Caco-2 (cell line): ENCODE measurements around the gene PHC2. TPM values are rescaled to one million over a fixed set of nuclear protein-coding genes. Genes with fewer than 3 reads are reported as not detected.

ENCODE experiments used
- BruUV-seq: library from RNA; stranded (reverse); fragments of 400-500 nt; replicated peaks from 2 replicates; lab custom pipeline; 2021; lab: Mats Ljungman, UMichigan
- CTCF ChIA-PET: fragments of 300-600 bp; sonication (Branson Sonifier 250); formaldehyde crosslinking; loops from one replicate; lab custom pipeline; 2022; ENCODE audit warnings: antibody characterized with exemption; lab: Charles Lee
- POLR2A ChIA-PET: fragments of 300-600 bp; sonication (Branson Sonifier 250); formaldehyde crosslinking; loops from one replicate; lab custom pipeline; 2022; ENCODE audit warnings: antibody characterized with exemption; lab: Charles Lee
- DNase-seq, 2 experiments: peaks; one replicate each; pipeline versions ENCODE4 v3.0.0 to v3.0.0-alpha.2; 2020 to 2022
- H3K27me3 ChIP-seq: replicated peaks from 2 replicates; pipeline ENCODE4 v1.6.0; 2011; ENCODE audit warnings: low read length; ENCODE audit not compliant: control insufficient read depth, insufficient read depth
- H3K36me3 ChIP-seq: 2 replicates; pipeline ENCODE4 v1.5.1; 2011; ENCODE audit warnings: low read length; ENCODE audit not compliant: control insufficient read depth, insufficient read depth
- H3K4me1 ChIP-seq: fragments of 250-450 bp; sonication (Bioruptor Pico); 2 replicates; pipeline ENCODE4 v1.5.1; 2020; ENCODE audit warnings: mild to moderate bottlenecking
- H3K4me3 ChIP-seq: 2 replicates; pipeline ENCODE4 v1.5.1; 2011; ENCODE audit warnings: low read depth, mild to moderate bottlenecking, control low read depth, low read length
- H3K9me3 ChIP-seq: fragments of 250-450 bp; sonication (Bioruptor Pico); 2 replicates; pipeline ENCODE4 v1.5.1; 2020; ENCODE audit warnings: mild to moderate bottlenecking, moderate library complexity
- H3K27ac Mint-ChIP-seq: one replicate; pipeline ENCODE4 v1.8.0; 2022; ENCODE audit warnings: mixed read lengths; ENCODE audit not compliant: unreplicated experiment
- H3K27me3 Mint-ChIP-seq: one replicate; pipeline ENCODE4 v1.8.0; 2022; ENCODE audit warnings: mixed read lengths; ENCODE audit not compliant: insufficient read depth, unreplicated experiment
- H3K36me3 Mint-ChIP-seq: one replicate; pipeline ENCODE4 v1.8.0; 2022; ENCODE audit warnings: mild to moderate bottlenecking, mixed read lengths; ENCODE audit not compliant: insufficient read depth, unreplicated experiment
- H3K4me1 Mint-ChIP-seq: one replicate; pipeline ENCODE4 v1.8.0; 2022; ENCODE audit warnings: low read depth, mixed read lengths; ENCODE audit not compliant: unreplicated experiment
- H3K4me3 Mint-ChIP-seq: one replicate; pipeline ENCODE4 v1.8.0; 2022; ENCODE audit warnings: mild to moderate bottlenecking, moderate library complexity, mixed read lengths; ENCODE audit not compliant: unreplicated experiment
- H3K9me3 Mint-ChIP-seq: one replicate; pipeline ENCODE4 v1.8.0; 2022; ENCODE audit warnings: mixed read lengths; ENCODE audit not compliant: unreplicated experiment
- intact Hi-C: fragments of 100-400 bp; cut with micrococcal nuclease; formaldehyde crosslinking; loops from one replicate; pipeline ENCODE4 v1.10.0; 2022; ENCODE audit not compliant: unreplicated experiment
- total RNA-seq: library from RNA; stranded (reverse); gene quantifications from 2 replicates; pipeline ENCODE4 v1.2.3, GENCODE V29; 2022
- TF ChIP-seq, protein P1 (sequence below), 2 experiments: fragments of 200-600 bp in 1 of 2; IDR thresholded peaks; 1 replicate in 1 of 2; 2 replicates in 1 of 2; pipeline versions ENCODE4 v1.5.1 to v1.8.0; 2011 to 2022; ENCODE audit warnings: antibody characterized with exemption in 1 of 2, control low read depth in 1 of 2, inconsistent platforms in 1 of 2, low read depth in 1 of 2, low read length in 1 of 2, mild to moderate bottlenecking in 1 of 2, moderate library complexity in 1 of 2; ENCODE audit not compliant: insufficient read depth in 1 of 2, severe bottlenecking in 1 of 2, unreplicated experiment in 1 of 2

Gene PHC2
- total RNA-seq, 1 experiment from 2014 or later, result 35.2 TPM

DNA sequence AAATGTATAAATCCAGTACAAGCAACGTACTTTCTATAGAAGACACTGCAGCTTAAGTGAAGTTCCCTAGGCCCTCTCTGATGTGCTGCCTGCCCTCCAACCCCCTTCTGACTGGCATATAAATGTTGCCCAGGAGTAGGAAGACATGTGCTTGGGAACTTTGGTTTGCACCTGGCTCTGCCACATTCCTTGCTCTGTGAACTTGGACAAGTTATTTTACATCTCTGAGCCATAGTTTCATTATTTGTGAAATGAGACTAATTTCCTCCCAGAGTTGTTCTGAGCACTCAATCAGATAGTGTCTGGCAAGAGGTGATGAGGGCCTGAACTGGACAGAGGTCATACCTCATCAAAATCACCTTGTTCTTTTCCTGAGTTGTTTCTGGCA, 3.5 kb upstream of the PHC2 start:
- Histone ChIP-seq H3K36me3 (no peaks in the 10 kb centered on the region), H3K4me1 (peaks cover 6% of the 10 kb centered on the region; the same call in 1 of the 2 replicates), H3K9me3 (no peaks in the 10 kb centered on the region), H3K4me3 (no peak overlapping the region), H3K27me3 (no peaks in the 10 kb centered on the region)
- TF ChIP-seq, protein P1, sequence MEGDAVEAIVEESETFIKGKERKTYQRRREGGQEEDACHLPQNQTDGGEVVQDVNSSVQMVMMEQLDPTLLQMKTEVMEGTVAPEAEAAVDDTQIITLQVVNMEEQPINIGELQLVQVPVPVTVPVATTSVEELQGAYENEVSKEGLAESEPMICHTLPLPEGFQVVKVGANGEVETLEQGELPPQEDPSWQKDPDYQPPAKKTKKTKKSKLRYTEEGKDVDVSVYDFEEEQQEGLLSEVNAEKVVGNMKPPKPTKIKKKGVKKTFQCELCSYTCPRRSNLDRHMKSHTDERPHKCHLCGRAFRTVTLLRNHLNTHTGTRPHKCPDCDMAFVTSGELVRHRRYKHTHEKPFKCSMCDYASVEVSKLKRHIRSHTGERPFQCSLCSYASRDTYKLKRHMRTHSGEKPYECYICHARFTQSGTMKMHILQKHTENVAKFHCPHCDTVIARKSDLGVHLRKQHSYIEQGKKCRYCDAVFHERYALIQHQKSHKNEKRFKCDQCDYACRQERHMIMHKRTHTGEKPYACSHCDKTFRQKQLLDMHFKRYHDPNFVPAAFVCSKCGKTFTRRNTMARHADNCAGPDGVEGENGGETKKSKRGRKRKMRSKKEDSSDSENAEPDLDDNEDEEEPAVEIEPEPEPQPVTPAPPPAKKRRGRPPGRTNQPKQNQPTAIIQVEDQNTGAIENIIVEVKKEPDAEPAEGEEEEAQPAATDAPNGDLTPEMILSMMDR (IDR thresholded peaks at IDR 0.05; ENCODE audit: insufficient read depth in 1 of 2, low read depth in 1 of 2, low read length in 1 of 2, severe bottlenecking in 1 of 2, unreplicated experiment in 1 of 2), result no peak
- Mint-ChIP-seq H3K27me3 (no peaks in the 10 kb centered on the region), H3K4me3 (no peak overlapping the region), H3K4me1 (no peaks in the 10 kb centered on the region), H3K9me3 (no peaks in the 10 kb centered on the region), H3K36me3 (no peaks in the 10 kb centered on the region), H3K27ac (no peak overlapping the region)
- DNase-seq, result no peak
- intact Hi-C loops, result loop anchor here (10.0 kb wide), 1 partner anchor 60 kb away; no protein-coding TSS in a partner anchor
- CTCF ChIA-PET, result no interaction called here
- POLR2A ChIA-PET, result no interaction called here
- BruUV-seq, result no TSS peak

DNA sequence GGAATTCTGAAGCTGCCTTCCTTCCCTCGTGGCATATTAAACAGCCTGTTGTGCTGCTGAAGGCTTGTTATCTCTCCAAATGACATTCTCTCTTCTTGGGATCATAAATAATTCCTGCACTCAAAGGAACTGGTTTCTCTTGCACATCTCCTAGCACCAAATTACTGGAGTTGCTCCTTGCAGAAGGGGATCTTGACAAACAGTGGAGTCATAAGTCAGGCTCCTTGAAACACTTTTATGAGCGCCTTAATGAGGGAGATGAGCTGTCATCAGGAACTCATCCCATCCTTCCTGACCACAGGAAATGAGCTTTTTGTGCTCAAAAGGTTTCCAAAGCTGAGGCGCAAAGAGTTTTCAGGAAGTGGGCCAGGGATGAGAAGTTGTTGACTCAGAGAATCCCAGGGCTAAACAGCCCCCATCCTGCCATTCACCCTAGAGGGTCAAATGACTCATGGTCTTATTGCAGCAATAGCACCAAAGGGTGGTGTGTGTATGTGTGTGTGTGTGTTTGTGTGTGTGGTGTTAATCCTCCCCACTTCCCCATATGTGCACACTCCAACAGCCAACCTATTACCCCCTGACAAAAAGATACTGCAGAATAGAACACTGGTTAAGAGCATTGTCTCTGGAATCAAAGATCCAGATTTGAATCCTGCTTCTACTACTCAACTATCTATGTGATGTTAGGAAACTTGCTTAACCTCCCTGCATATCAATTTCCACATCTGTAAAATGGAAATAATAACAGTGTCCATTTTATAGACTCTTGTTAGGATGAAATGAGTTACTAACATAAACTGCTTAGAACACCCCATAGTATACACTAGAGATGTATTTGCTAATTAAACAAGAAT, 2.8 kb upstream of the PHC2 start:
- POLR2A ChIA-PET, result no interaction called here
- H3K4me3 ChIP-seq, result no peak overlapping the region
- H3K9me3 Mint-ChIP-seq, result no peaks in the 10 kb centered on the region
- H3K4me3 Mint-ChIP-seq, result no peak overlapping the region
- intact Hi-C loops, result loop anchor here (10.0 kb wide), 1 partner anchor 59 kb away; no protein-coding TSS in a partner anchor
- no peak overlapping the region for H3K27ac Mint-ChIP-seq
- no TSS peak for BruUV-seq
- no peaks in the 10 kb centered on the region for H3K36me3 ChIP-seq
- H3K27me3 Mint-ChIP-seq, result no peaks in the 10 kb centered on the region
- TF ChIP-seq, protein P1 (IDR thresholded peaks at IDR 0.05; ENCODE audit: insufficient read depth in 1 of 2, low read depth in 1 of 2, low read length in 1 of 2, severe bottlenecking in 1 of 2, unreplicated experiment in 1 of 2), result no peak
- H3K27me3 ChIP-seq, result no peaks in the 10 kb centered on the region
- no peak for DNase-seq
- CTCF ChIA-PET, result no interaction called here
- H3K4me1 Mint-ChIP-seq, result no peaks in the 10 kb centered on the region
- peaks cover 6% of the 10 kb centered on the region; the same call in 1 of the 2 replicates for H3K4me1 ChIP-seq
- H3K9me3 ChIP-seq, result no peaks in the 10 kb centered on the region
- H3K36me3 Mint-ChIP-seq, result no peaks in the 10 kb centered on the region

DNA sequence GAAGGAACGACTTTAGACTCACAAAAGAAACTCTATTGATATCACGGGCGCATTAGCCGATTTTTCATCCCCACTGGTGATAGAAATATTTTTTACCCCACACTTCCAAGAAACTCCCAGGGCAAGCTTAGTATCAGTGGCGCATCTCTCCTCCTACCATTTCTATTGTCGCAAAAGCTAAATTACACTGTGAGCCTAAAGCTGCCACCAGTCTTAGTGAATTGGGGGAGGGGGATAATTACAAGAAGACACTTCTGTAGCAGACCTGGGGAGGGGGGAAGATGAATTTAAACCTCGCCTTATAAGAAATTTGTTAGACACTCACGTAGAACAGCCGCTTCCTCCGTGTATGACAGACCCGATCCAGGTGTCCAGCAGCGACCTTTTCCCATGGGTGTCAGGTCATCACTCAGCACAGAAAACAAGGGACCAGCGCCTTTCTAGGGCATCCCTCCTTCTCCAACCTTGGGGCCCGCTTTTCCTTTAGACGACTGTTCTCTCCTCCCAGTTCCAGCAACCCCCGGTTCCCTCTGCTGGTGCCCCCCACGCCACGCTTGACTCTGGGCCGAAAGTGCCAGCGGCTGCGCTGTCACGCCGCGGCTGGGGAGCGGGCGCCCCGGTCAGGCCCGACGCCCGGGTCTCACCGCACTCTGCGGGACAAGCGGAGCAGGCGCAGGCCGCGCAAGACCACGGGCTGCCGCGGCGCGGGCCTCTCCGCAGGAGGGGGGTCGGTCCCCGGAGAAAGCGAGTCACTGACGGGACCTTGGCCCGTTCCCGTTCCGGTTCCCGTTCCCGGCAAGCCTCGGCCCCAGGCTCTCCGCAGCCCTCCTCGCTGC, 821 bp downstream of the PHC2 start:
- peaks cover 6% of the 10 kb centered on the region; the same call in 1 of the 2 replicates for H3K4me1 ChIP-seq
- POLR2A ChIA-PET, result interaction anchor here (0.6 kb wide), 1 partner anchor 80 kb away, joined by 8 read pairs; no protein-coding TSS in a partner anchor
- DNase-seq, result peak in 1 of 2 experiments; percentile 24
- Mint-ChIP-seq H3K4me1 (no peaks in the 10 kb centered on the region), H3K27me3 (no peaks in the 10 kb centered on the region), H3K9me3 (no peaks in the 10 kb centered on the region), H3K36me3 (no peaks in the 10 kb centered on the region), H3K4me3 (no peak overlapping the region), H3K27ac (no peak overlapping the region)
- CTCF ChIA-PET, result no interaction called here
- H3K9me3 ChIP-seq, result no peaks in the 10 kb centered on the region
- intact Hi-C loops, result loop anchor here (10.0 kb wide), 1 partner anchor 55 kb away; no protein-coding TSS in a partner anchor
- TF ChIP-seq, protein P1 (IDR thresholded peaks at IDR 0.05; ENCODE audit: insufficient read depth in 1 of 2, low read depth in 1 of 2, low read length in 1 of 2, severe bottlenecking in 1 of 2, unreplicated experiment in 1 of 2), result no peak
- no peaks in the 10 kb centered on the region for H3K27me3 ChIP-seq
- no TSS peak for BruUV-seq
- H3K4me3 ChIP-seq, result peak overlapping the region; percentile 61
- H3K36me3 ChIP-seq, result no peaks in the 10 kb centered on the region
